GM12875 (cell line): ENCODE data around the gene METTL22.

Source experiments
- H3K4me3 ChIP-seq: one replicate; pipeline ENCODE4 v1.5.1; 2011; ENCODE audit warnings: low read depth, low read length, control low read depth
- TF ChIP-seq, protein P1 (sequence below): IDR thresholded peaks from 2 replicates; pipeline ENCODE4 v1.5.1; 2011; ENCODE audit warnings: low read depth, mild to moderate bottlenecking, control low read depth, inconsistent platforms, low read length, moderate library complexity, borderline replicate concordance; ENCODE audit not compliant: insufficient read depth

METTL22 gene

DNA sequence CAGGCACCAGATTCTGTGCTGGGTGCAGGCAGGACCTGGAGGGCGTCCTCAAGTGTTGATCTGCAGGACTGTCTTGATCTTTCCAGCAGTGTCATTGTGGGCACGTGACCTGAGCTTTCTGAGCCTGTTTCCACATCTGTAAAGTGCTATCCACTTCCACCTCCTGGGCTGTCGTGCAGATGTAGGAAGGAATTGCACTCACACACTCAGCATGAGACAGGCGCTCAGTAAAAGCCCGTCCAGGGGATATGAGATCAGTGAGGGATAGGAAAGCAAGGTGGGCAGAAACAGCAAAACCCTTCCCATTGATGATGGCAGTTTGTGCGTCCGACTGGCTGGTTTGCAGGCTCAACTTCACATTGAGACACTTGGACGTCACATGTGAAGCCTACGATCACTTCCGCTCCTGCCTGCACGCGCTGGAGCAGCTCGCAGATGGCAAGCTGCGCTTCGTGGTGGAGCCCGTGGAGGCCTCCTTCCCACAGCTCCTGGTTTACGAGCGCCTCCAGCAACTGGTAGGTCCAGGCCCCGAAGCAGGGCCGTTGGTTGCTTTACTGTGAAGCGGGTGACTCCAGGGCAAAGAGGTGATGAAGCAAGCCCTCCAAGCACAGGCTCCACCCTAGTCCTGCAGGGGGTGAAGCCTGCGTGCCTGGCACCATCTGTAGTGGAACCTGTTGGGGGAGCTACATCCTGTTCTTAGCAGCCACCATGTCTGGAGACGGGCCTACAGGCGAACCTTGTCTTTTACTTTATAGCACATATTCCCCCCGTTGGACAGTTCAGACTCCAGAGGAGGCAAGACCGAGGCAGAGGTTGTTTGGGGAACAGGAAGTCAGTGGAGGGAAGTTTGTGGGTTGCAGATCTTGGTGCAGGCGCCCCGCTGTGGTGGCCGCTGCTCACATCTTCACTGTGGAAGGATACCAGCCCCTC lies 23.0 kb downstream of the METTL22 start:
- no peak overlapping the region for H3K4me3 ChIP-seq
- TF ChIP-seq, protein P1, sequence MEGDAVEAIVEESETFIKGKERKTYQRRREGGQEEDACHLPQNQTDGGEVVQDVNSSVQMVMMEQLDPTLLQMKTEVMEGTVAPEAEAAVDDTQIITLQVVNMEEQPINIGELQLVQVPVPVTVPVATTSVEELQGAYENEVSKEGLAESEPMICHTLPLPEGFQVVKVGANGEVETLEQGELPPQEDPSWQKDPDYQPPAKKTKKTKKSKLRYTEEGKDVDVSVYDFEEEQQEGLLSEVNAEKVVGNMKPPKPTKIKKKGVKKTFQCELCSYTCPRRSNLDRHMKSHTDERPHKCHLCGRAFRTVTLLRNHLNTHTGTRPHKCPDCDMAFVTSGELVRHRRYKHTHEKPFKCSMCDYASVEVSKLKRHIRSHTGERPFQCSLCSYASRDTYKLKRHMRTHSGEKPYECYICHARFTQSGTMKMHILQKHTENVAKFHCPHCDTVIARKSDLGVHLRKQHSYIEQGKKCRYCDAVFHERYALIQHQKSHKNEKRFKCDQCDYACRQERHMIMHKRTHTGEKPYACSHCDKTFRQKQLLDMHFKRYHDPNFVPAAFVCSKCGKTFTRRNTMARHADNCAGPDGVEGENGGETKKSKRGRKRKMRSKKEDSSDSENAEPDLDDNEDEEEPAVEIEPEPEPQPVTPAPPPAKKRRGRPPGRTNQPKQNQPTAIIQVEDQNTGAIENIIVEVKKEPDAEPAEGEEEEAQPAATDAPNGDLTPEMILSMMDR: no peak

DNA sequence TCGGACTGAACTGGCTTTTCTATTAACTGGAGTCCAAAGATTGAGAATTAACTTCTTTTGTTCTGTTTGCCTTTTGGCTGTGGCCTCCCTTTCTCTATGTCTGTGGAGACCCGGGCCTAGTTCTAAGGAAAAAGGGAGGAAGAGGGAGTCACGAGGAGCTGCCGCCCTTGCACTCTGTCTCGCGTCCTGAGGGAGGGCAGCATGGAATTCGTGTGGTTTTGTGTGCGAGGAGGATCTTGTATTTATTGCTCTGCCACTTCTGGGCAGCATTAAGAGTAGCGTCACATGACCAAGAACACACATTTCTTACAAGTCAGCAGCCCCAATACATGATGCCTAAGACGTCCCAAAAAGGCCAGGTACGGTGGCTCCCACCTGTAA lies 23.6 kb downstream of the METTL22 start:
- no peak overlapping the region for H3K4me3 ChIP-seq
- TF ChIP-seq, protein P1: no peak

DNA sequence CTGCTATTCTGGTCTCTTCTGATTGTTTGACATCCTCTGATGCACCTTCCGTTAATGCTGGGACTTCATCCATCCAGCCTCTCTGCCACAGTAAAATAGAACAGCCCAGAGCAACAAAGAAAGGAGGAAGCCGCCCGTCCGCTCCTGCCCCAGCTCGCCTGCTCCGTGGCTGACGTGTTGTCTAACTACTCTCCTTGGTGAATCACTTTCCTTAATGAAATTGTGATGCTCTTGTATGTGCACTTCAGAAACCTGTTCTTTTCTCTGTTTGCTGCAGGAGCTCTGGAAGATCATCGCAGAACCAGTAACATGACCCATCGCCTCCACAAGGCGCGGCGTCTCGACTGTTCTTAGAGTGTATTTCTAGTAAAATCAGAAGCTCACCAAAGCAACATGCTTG lies 24.3 kb downstream of the METTL22 start:
- no peak overlapping the region for H3K4me3 ChIP-seq
- TF ChIP-seq, protein P1: no peak

DNA sequence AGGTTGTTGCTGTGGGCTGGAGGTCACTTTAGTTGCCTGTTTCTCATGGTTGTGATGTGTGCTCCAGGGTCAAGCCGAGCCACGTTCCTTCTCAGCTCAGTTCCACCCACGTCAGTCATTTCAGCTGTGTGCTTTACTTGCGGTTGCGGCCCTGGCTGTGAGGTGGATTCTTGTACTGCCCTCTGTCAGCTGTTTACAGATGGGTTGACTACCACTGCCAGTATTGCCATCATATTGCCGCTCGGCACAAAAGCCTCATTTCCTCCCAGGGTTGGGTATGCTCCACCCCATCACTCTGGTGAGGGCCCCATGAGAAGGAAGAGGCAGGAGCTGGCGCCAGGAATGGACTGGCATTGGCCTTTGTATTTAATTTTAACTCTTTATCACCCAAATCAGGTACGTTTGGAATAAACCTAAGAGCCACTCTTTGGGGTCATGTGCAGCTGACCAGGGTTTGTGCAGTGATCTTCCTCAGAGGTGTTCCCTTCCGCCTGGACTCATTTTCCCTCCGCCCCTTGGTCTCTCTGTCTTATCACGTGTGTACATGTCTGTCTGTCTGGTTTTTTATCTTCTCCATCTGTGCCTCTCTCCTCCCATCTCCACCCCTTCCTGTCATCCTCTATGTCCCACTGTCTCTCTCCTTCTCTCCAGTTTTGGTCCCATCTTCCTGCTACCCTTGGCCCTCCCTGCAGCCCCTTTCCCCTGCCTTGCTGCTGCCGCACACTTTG lies 25.0 kb downstream of the METTL22 start:
- TF ChIP-seq, protein P1: no peak
- H3K4me3 ChIP-seq: no peak overlapping the region

DNA sequence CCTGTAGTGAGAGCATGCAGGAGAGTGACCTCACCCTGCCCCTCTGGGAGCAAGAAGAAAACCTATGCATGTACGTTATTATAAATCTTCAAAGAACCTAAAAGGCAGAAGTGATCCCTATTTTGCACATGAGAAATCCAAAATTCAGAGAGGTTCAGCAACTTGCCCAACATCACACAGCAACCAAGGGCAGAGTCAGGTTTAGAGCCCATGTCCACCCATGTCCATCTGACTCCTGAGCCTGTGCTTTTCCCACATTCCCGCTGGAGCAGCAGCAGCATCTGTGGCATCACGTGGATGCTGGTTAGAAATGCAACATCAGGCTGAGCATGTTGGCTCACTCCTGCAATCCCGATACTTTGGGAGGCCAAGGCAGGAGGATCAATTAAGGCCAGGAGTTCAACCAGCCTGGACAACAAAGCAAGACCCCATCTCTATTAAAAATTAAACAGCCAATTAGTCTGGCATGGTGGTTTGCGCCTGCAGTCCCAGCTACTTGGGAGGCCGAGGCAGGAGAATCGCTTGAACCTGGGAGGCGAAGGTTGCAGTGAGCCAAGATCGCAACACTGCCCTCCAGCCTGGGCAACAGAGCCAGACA lies 26.3 kb downstream of the METTL22 start:
- H3K4me3 ChIP-seq: no peak overlapping the region
- TF ChIP-seq, protein P1: no peak

DNA sequence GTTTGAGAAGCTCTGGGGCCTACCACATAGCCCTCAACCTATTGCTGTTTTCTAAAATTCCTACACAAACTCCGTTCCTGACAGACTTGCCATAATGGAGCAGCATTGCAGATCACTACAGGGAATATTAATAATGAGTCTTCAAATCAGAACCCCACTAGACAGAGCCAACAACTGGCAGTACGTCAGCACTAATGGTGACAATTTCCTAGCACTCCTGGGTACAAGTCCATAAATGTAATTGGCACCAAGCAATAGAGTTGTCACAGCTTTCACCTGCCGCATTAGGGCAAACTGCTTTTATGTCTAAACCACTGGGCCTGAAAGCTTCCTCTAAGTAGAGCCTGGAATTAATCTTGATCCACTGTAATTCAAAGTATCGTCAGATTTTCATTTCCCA lies 27.4 kb downstream of the METTL22 start:
- TF ChIP-seq, protein P1: no peak
- H3K4me3 ChIP-seq: no peak overlapping the region
